ENCODE measurements around the gene ECSIT. TPM values are rescaled to one million over a fixed set of nuclear protein-coding genes. Genes with fewer than 3 reads are reported as not detected.
"Not testable (repeated sequence)": the region's sequence is repeated elsewhere in the genome, so short reads cannot be mapped to it uniquely, and the experiment has no call there.

ECSIT gene, protein sequence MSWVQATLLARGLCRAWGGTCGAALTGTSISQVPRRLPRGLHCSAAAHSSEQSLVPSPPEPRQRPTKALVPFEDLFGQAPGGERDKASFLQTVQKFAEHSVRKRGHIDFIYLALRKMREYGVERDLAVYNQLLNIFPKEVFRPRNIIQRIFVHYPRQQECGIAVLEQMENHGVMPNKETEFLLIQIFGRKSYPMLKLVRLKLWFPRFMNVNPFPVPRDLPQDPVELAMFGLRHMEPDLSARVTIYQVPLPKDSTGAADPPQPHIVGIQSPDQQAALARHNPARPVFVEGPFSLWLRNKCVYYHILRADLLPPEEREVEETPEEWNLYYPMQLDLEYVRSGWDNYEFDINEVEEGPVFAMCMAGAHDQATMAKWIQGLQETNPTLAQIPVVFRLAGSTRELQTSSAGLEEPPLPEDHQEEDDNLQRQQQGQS
- 39.3 TPM for polyA plus RNA-seq (2013)

DNA sequence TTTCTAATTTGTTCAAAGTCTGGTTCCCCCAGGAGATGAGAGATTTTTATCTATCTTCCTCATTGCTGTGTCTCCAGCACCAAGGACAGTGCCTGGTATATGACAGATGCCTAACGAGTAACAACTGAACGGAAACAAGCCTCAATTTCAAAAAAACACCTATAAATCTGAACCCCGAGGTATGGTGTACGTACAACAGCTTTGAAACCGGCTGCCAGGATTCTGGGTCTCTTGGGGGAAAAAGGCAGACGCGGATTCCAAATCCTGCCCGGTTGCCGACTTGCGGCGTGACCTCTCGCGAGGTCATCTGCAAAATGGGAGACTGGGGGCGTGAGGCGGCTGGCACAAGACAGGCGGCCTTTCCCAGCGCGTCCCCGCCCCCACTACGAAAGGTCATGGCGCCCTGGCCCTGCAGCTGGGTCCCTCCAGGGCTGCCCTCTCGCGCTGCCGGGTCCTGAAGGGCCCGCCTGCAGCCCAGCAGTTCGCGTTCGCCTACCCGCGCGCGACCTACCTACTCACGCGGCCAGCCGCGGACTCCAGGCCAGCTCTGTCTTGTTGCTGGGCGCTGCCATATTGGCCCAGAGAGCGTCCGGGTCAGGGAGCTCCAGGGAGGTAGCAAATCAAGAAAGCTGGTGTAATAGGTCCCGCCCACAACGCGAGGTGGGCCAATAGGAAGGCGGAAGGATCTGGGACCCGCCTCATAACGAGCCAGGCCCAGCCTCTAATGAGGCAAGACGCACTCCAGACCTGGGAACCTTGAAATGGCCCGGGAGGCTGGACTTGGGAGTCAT lies at the start of gene ECSIT:
ECSIT (minus strand) TSS at position 584 of the 791 bp plus-strand sequence. CDS start 9,964 bp downstream, outside the sequence.
- Histone ChIP-seq H3K36me3 (ENCODE audit: control insufficient read depth in 4 of 4, insufficient read depth in 4 of 4, low read length in 3 of 4) (peaks cover 0 to 1% (median 0%) of the 10 kb centered on the region in 4 experiments), H3K9me3 (ENCODE audit: control extremely low read depth in 1 of 5, control insufficient read depth in 4 of 5, insufficient read depth in 2 of 5, low read depth in 1 of 5, low read length in 4 of 5) (no peaks in the 10 kb centered on the region), H3K27ac (ENCODE audit: insufficient read depth in 1 of 2, low read depth in 1 of 2, low read length in 2 of 2, poor library complexity in 1 of 2, severe bottlenecking in 2 of 2) (peak within 1 kb of the TSS in 1 of 2 experiments; percentile 79), H3K27me3 (replicated peaks in 2 of 5; ENCODE audit: control insufficient read depth in 4 of 5, insufficient read depth in 5 of 5, low read length in 4 of 5) (peaks cover 0 to 1% (median 0%) of the 10 kb centered on the region in 5 experiments), H3K4me3 (ENCODE audit: control insufficient read depth in 1 of 7, extremely low read depth in 1 of 7, insufficient read depth in 4 of 7, low read depth in 2 of 7, low read length in 6 of 7) (peak within 1 kb of the TSS; percentile 88 to 96 (median 92)), H3K4me1 (ENCODE audit: control extremely low read depth in 1 of 4, control insufficient read depth in 4 of 4, insufficient read depth in 4 of 4, low read length in 3 of 4) (peaks cover 3 to 13% (median 10%) of the 10 kb centered on the region in 4 experiments)
- POLR2A ChIA-PET, result interaction anchor here (0.5 to 0.9 kb wide), 3 partner anchors 10 to 1218 kb away, joined by 3 to 4 read pairs (median 3); no protein-coding TSS in a partner anchor
- under 1% methylated on average over 46 of the region's 47 CpGs for WGBS (ENCODE audit: insufficient coverage)
- DNase-seq, result peak; percentile 97 to 98 (median 98)
- CTCF ChIA-PET, result interaction anchor here (0.8 to 1.8 kb wide), 3 partner anchors 12 to 30 kb away, joined by 3 to 4 read pairs (median 4); no protein-coding TSS in a partner anchor

DNA sequence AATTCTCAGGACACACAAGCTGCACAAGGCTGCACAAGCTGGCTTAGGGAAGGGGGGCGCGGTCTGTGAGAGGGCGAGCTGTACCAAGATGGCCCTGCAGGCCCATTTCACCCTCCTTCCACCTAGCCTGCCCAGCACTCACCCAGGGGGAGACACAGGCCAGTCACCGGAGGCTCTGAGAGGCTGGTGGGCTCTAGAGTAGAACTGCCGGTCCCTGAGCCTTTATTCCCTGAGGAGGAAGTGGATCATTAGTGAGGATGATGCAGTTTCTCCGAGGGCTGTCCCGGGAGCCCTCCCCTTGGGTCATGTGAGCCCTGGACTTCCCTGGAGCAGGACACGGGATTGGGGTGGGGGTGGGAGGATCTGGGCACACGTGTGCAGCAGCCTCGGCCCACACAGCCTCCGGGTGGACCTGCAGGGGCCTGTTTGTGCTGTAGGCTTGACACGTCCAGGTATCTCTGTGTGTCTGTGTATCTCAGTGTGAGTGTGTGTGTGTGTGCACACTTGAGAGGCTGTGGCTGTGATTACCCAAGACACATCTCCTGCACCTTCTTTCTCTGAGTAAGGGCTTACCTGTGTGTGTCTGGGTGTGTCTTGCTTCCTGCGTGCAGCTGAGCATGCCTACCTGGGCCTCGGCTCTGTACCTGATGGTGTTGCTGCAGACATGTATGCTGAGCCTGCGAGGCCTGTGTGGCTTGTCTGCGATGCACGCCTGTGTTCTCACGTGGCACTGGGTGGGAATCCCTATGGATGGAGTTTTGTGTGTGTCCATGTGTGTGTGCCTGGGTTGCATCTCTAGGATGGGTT lies 48.7 kb upstream of the ECSIT start, which contains the start of gene ACP5:
ACP5 (minus strand) TSS at position 195 of the 807 bp plus-strand sequence. CDS start 328 bp downstream, outside the sequence.
- Histone ChIP-seq H3K4me1 (ENCODE audit: control extremely low read depth in 1 of 4, control insufficient read depth in 4 of 4, insufficient read depth in 4 of 4, low read length in 3 of 4) (peaks cover 4 to 48% (median 41%) of the 10 kb centered on the region in 4 experiments), H3K27me3 (replicated peaks in 2 of 5; ENCODE audit: control insufficient read depth in 4 of 5, insufficient read depth in 5 of 5, low read length in 4 of 5) (no peaks in the 10 kb centered on the region), H3K9me3 (ENCODE audit: control extremely low read depth in 1 of 5, control insufficient read depth in 4 of 5, insufficient read depth in 2 of 5, low read depth in 1 of 5, low read length in 4 of 5) (no peaks in the 10 kb centered on the region), H3K4me3 (ENCODE audit: control insufficient read depth in 1 of 7, extremely low read depth in 1 of 7, insufficient read depth in 4 of 7, low read depth in 2 of 7, low read length in 6 of 7) (peak within 1 kb of the TSS; percentile 4 to 68 (median 30)), H3K36me3 (ENCODE audit: control insufficient read depth in 4 of 4, insufficient read depth in 4 of 4, low read length in 3 of 4) (peaks cover 0 to 2% (median 0%) of the 10 kb centered on the region in 4 experiments), H3K27ac (ENCODE audit: insufficient read depth in 1 of 2, low read depth in 1 of 2, low read length in 2 of 2, poor library complexity in 1 of 2, severe bottlenecking in 2 of 2) (no peak within 1 kb of the TSS)
- CTCF ChIA-PET, result interaction anchor here (1.1 to 2.8 kb wide), 3 partner anchors 9 to 17 kb away, joined by 3 to 21 read pairs (median 8); no protein-coding TSS in a partner anchor
- no peak for DNase-seq
- POLR2A ChIA-PET, result interaction anchor here (1.2 to 1.5 kb wide), 4 partner anchors 8 to 190 kb away, joined by 3 to 9 read pairs (median 6); partner anchors contain the start of gene ELOF1
- 99% methylated on average over 9 of the region's 18 CpGs for WGBS (ENCODE audit: insufficient coverage)

DNA sequence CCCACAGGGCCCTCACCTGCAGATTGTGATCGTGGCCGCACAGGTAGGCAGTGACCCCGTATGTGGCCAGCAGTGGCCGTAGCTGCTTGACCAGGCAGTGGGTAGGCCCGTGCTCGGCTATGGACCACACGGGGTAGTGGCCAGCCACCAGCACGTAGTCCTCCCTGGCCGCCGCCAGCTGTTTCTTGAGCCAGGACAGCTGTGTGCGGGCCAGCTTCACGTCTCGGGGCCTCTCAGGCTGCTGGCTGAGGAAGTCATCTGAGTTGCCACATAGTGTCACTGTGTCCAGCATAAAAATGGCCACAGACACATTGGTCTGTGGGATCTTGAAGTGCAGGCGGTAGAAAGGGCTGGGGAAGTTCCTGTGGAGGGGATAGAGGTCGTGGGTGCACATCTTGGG lies 47.3 kb upstream of the ECSIT start:
- ChIA-PET POLR2A (interaction anchor here (0.6 kb wide), 1 partner anchor 9 kb away, joined by 3 read pairs; no protein-coding TSS in a partner anchor), CTCF (no interaction called here)
- no peaks in the 10 kb centered on the region for H3K27me3 ChIP-seq (replicated peaks in 2 of 5; ENCODE audit: control insufficient read depth in 4 of 5, insufficient read depth in 5 of 5, low read length in 4 of 5)
- no peak overlapping the region for H3K4me3 ChIP-seq (ENCODE audit: control insufficient read depth in 1 of 7, extremely low read depth in 1 of 7, insufficient read depth in 4 of 7, low read depth in 2 of 7, low read length in 6 of 7)
- H3K4me1 ChIP-seq (ENCODE audit: control extremely low read depth in 1 of 4, control insufficient read depth in 4 of 4, insufficient read depth in 4 of 4, low read length in 3 of 4), result peaks cover 4 to 41% (median 32%) of the 10 kb centered on the region in 4 experiments
- H3K27ac ChIP-seq (ENCODE audit: insufficient read depth in 1 of 2, low read depth in 1 of 2, low read length in 2 of 2, poor library complexity in 1 of 2, severe bottlenecking in 2 of 2), result no peak overlapping the region
- H3K9me3 ChIP-seq (ENCODE audit: control extremely low read depth in 1 of 5, control insufficient read depth in 4 of 5, insufficient read depth in 2 of 5, low read depth in 1 of 5, low read length in 4 of 5), result no peaks in the 10 kb centered on the region
- H3K36me3 ChIP-seq (ENCODE audit: control insufficient read depth in 4 of 4, insufficient read depth in 4 of 4, low read length in 3 of 4), result peaks cover 0 to 2% (median 0%) of the 10 kb centered on the region in 4 experiments
- 99% methylated on average over 15 of the region's 15 CpGs for WGBS (ENCODE audit: insufficient coverage)
- DNase-seq, result no peak

DNA sequence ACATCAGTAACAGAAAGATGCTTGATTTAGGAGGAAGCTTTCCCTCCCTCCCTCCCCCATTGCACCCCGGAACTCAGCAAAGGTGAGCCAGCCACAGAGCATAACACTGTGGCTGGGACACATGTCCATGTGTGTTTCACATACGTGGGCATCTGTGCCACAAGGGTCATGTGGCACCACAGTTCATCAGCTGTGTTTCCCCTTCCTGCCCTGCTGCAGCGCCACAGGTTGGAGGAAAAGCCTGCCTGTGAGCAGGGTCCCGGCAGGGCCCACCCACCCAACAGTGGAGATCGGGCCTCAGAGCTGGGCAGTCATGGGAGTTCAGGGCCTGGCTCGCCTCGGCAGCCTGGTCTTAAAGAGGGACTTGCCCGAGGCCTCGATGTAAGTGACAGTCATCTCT lies 45.8 kb upstream of the ECSIT start:
- H3K4me3 ChIP-seq (ENCODE audit: control insufficient read depth in 1 of 7, extremely low read depth in 1 of 7, insufficient read depth in 4 of 7, low read depth in 2 of 7, low read length in 6 of 7), result no peak overlapping the region
- peaks cover 0 to 2% (median 0%) of the 10 kb centered on the region in 4 experiments for H3K36me3 ChIP-seq (ENCODE audit: control insufficient read depth in 4 of 4, insufficient read depth in 4 of 4, low read length in 3 of 4)
- POLR2A ChIA-PET, result no interaction called here
- no peaks in the 10 kb centered on the region for H3K27me3 ChIP-seq (replicated peaks in 2 of 5; ENCODE audit: control insufficient read depth in 4 of 5, insufficient read depth in 5 of 5, low read length in 4 of 5)
- CTCF ChIA-PET, result interaction anchor here (1.4 to 2.2 kb wide), 3 partner anchors 9 to 14 kb away, joined by 3 to 7 read pairs (median 5); no protein-coding TSS in a partner anchor
- DNase-seq, result no peak
- H3K4me1 ChIP-seq (ENCODE audit: control extremely low read depth in 1 of 4, control insufficient read depth in 4 of 4, insufficient read depth in 4 of 4, low read length in 3 of 4), result peaks cover 0 to 35% (median 28%) of the 10 kb centered on the region in 4 experiments
- whole genome bisulfite sequencing (ENCODE audit: insufficient coverage), result 86% methylated on average over 7 of the region's 9 CpGs
- H3K9me3 ChIP-seq (ENCODE audit: control extremely low read depth in 1 of 5, control insufficient read depth in 4 of 5, insufficient read depth in 2 of 5, low read depth in 1 of 5, low read length in 4 of 5), result no peaks in the 10 kb centered on the region
- H3K27ac ChIP-seq (ENCODE audit: insufficient read depth in 1 of 2, low read depth in 1 of 2, low read length in 2 of 2, poor library complexity in 1 of 2, severe bottlenecking in 2 of 2), result no peak overlapping the region

DNA sequence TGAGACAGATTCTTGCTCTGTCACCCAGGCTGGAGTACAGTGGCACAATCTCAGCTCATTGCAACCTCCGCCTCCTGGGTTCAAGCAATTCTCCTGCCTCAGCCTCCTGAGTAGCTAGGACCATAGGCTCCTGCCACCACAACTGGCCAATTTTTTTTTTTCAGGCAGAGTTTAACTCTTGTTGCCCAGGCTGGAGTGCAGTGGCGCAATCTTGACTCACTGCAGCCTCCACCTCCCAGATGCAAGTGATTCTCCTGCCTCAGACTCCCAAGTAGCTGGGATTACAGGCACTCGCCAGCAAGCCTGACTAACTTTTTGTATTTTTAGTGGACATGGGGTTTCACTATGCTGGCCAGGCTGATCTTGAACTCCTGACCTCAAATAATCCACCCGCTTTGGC lies 44.8 kb upstream of the ECSIT start:
- DNase-seq; H3K27ac ChIP-seq (ENCODE audit: insufficient read depth in 1 of 2, low read depth in 1 of 2, low read length in 2 of 2, poor library complexity in 1 of 2, severe bottlenecking in 2 of 2); H3K9me3 ChIP-seq (ENCODE audit: control extremely low read depth in 1 of 5, control insufficient read depth in 4 of 5, insufficient read depth in 2 of 5, low read depth in 1 of 5, low read length in 4 of 5); H3K4me3 ChIP-seq (ENCODE audit: control insufficient read depth in 1 of 7, extremely low read depth in 1 of 7, insufficient read depth in 4 of 7, low read depth in 2 of 7, low read length in 6 of 7); H3K36me3 ChIP-seq (ENCODE audit: control insufficient read depth in 4 of 4, insufficient read depth in 4 of 4, low read length in 3 of 4); POLR2A ChIA-PET; H3K27me3 ChIP-seq (replicated peaks in 2 of 5; ENCODE audit: control insufficient read depth in 4 of 5, insufficient read depth in 5 of 5, low read length in 4 of 5): not testable (repeated sequence)
- CTCF ChIA-PET, result interaction anchor here (1.7 to 2.2 kb wide), 2 partner anchors 10 to 13 kb away, joined by 5 to 7 read pairs; no protein-coding TSS in a partner anchor
- peaks cover 0 to 40% (median 31%) of the 10 kb centered on the region in 4 experiments for H3K4me1 ChIP-seq (ENCODE audit: control extremely low read depth in 1 of 4, control insufficient read depth in 4 of 4, insufficient read depth in 4 of 4, low read length in 3 of 4)
- 100% methylated on average over 4 of the region's 4 CpGs for WGBS (ENCODE audit: insufficient coverage)

DNA sequence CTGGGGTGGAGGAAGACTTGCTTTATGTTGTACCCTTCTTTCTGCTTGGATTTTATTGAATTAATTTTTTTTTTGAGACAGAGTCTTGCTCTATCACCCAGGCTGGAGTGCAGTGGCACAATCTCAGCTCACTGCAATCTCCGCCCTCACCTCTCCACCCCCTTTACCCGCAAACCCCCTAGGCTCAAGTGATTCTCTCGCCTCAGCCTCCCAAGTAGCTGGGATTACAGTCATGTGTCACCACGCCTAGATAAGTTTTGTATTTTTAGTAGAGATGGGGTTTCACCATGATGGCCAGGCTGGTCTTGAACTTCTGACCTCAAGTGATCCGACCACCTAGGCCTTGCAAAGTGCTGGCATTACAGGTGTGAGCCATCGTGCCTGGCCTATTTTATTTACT lies 44.4 kb upstream of the ECSIT start:
- H3K4me3 ChIP-seq (ENCODE audit: control insufficient read depth in 1 of 7, extremely low read depth in 1 of 7, insufficient read depth in 4 of 7, low read depth in 2 of 7, low read length in 6 of 7); DNase-seq; H3K9me3 ChIP-seq (ENCODE audit: control extremely low read depth in 1 of 5, control insufficient read depth in 4 of 5, insufficient read depth in 2 of 5, low read depth in 1 of 5, low read length in 4 of 5); H3K27me3 ChIP-seq (replicated peaks in 2 of 5; ENCODE audit: control insufficient read depth in 4 of 5, insufficient read depth in 5 of 5, low read length in 4 of 5); H3K36me3 ChIP-seq (ENCODE audit: control insufficient read depth in 4 of 4, insufficient read depth in 4 of 4, low read length in 3 of 4); H3K27ac ChIP-seq (ENCODE audit: insufficient read depth in 1 of 2, low read depth in 1 of 2, low read length in 2 of 2, poor library complexity in 1 of 2, severe bottlenecking in 2 of 2): not testable (repeated sequence)
- ChIA-PET POLR2A (interaction anchor here (0.6 kb wide), 1 partner anchor 11 kb away, joined by 4 read pairs; no protein-coding TSS in a partner anchor), CTCF (interaction anchor here (1.7 to 2.2 kb wide), 2 partner anchors 10 to 13 kb away, joined by 5 to 7 read pairs; no protein-coding TSS in a partner anchor)
- 97% methylated on average over 4 of the region's 6 CpGs for WGBS (ENCODE audit: insufficient coverage)
- H3K4me1 ChIP-seq (ENCODE audit: control extremely low read depth in 1 of 4, control insufficient read depth in 4 of 4, insufficient read depth in 4 of 4, low read length in 3 of 4), result peaks cover 0 to 39% (median 31%) of the 10 kb centered on the region in 4 experiments
